HepG2 (cell line): Measurements from ENCODE around the gene ENO1. TPM values are rescaled to one million over a fixed set of nuclear protein-coding genes. Genes with fewer than 3 reads are reported as not detected.

Experiments used
- ATAC-seq: fragments of 200-7000 bp; cut with Tn5 transposase; 3 replicates; pipeline ENCODE4 v1.9.1; 2020; ENCODE audit warnings: mild to moderate bottlenecking, moderate library complexity
- BruUV-seq: library from RNA; stranded (reverse); fragments of 400-500 nt; replicated peaks from 2 replicates; lab custom pipeline; 2021; lab: Mats Ljungman, UMichigan
- CTCF ChIA-PET: fragments of 300-600 bp; formaldehyde crosslinking; extraction: SDS; loops from one replicate; lab custom pipeline; 2021; ENCODE audit warnings: low total read pairs, inconsistent platforms, low intra/inter-chr PET ratio; lab: Yijun Ruan, JAX
- POLR2A ChIA-PET: fragments of 350-600 bp; sonication (Branson Sonifier 250); formaldehyde crosslinking; loops from one replicate; lab custom pipeline; 2020; ENCODE audit warnings: antibody characterized with exemption, inconsistent platforms; lab: Yijun Ruan, JAX
- DNase-seq: peaks from one replicate; pipeline ENCODE4 v3.0.0-alpha.2; 2015; ENCODE audit warnings: low spot score
- FAIRE-seq: peaks from 3 replicates; lab custom pipeline; 2011; peaks lifted over from hg19 to GRCh38; lab: Jason Lieb, UNC
- H2AFZ ChIP-seq: one replicate; pipeline ENCODE4 v1.6.1; 2011; ENCODE audit warnings: low read length, inconsistent platforms
- H3K27ac ChIP-seq: fragments of 300-600 bp; 3 replicates; pipeline ENCODE4 v1.8.0; 2011; ENCODE audit warnings: mixed run types, mild to moderate bottlenecking, mixed read lengths, low read length, inconsistent platforms; ENCODE audit not compliant: insufficient read depth; ENCODE audit errors: extremely low read length
- H3K27me3 ChIP-seq, 2 experiments: fragments of 200-600 bp in 1 of 2; 2 replicates in 1 of 2; 3 replicates in 1 of 2; pipeline versions ENCODE4 v1.6.0 to v1.8.0; 2011; ENCODE audit warnings: low read length in 2 of 2, mild to moderate bottlenecking in 2 of 2, moderate library complexity in 2 of 2, inconsistent platforms in 1 of 2; ENCODE audit not compliant: insufficient read depth in 2 of 2, control insufficient read depth in 1 of 2
- H3K36me3 ChIP-seq, 2 experiments: fragments of 200-600 bp in 1 of 2; replicated peaks in 1 of 2; 2 replicates in 1 of 2; 3 replicates in 1 of 2; pipeline versions ENCODE4 v1.5.1 to v1.8.0; 2011; ENCODE audit warnings: low read length in 2 of 2, inconsistent platforms in 1 of 2; ENCODE audit not compliant: insufficient read depth in 2 of 2, control insufficient read depth in 1 of 2
- H3K4me1 ChIP-seq: 2 replicates; pipeline ENCODE4 v1.5.1; 2012; ENCODE audit warnings: low read length, inconsistent platforms; ENCODE audit not compliant: insufficient read depth
- H3K4me2 ChIP-seq: 2 replicates; pipeline ENCODE4 v1.6.0; 2011; ENCODE audit warnings: low read depth, low read length, inconsistent platforms
- H3K4me3 ChIP-seq, 3 experiments: fragments of 200-600 bp in 1 of 3; sonication (generic), shearing (Covaris generic) in 1 of 3; replicated peaks in 1 of 3; 2 replicates each; pipeline ENCODE4 v1.5.1; 2011 to 2016; ENCODE audit warnings: low read length in 3 of 3, inconsistent platforms in 2 of 3, low read depth in 2 of 3, mild to moderate bottlenecking in 2 of 3, control low read depth in 1 of 3, mixed read lengths in 1 of 3; ENCODE audit not compliant: insufficient read depth in 1 of 3
- H3K79me2 ChIP-seq: one replicate; pipeline ENCODE4 v1.6.1; 2011; ENCODE audit warnings: low read length, inconsistent platforms; ENCODE audit not compliant: insufficient read depth
- H3K9ac ChIP-seq: 2 replicates; pipeline ENCODE4 v1.6.0; 2011; ENCODE audit warnings: mild to moderate bottlenecking, low read depth, low read length, inconsistent platforms; ENCODE audit not compliant: insufficient read depth
- H3K9me3 ChIP-seq: 2 replicates; pipeline ENCODE4 v1.5.1; 2012; ENCODE audit warnings: mild to moderate bottlenecking, low read length
- H4K20me1 ChIP-seq: 2 replicates; pipeline ENCODE4 v1.6.0; 2011; ENCODE audit warnings: inconsistent platforms, mild to moderate bottlenecking, low read length, moderate library complexity; ENCODE audit not compliant: insufficient read depth
- KMT2B ChIP-seq: IDR thresholded peaks from 2 replicates; pipeline ENCODE4 v1.6.1; 2016; ENCODE audit warnings: missing genetic modification reagents, missing compliant biosample characterization
- RFXAP ChIP-seq: sonication (generic); formaldehyde crosslinking; IDR thresholded peaks from 2 replicates; pipeline ENCODE4 v1.4.0; 2020; ENCODE audit warnings: missing genetic modification reagents, borderline replicate concordance
- SP1 ChIP-seq, 2 experiments: fragments of 450-650 bp in 1 of 2; sonication (generic) in 1 of 2; formaldehyde crosslinking in 1 of 2; IDR thresholded peaks; 2 replicates each; pipeline versions ENCODE4 v1.4.0 to v1.6.1; 2016 to 2020; ENCODE audit warnings: missing genetic modification reagents in 1 of 2
- ZFP36L2 ChIP-seq: sonication (generic); formaldehyde crosslinking; IDR thresholded peaks from 2 replicates; pipeline ENCODE4 v1.4.0; 2020; ENCODE audit warnings: missing genetic modification reagents
- ZFYVE20 ChIP-seq: sonication (generic); formaldehyde crosslinking; IDR thresholded peaks from 2 replicates; pipeline ENCODE4 v1.8.0; 2023; ENCODE audit warnings: low read depth, mild to moderate bottlenecking, moderate library complexity, missing genetic modification reagents, borderline replicate concordance
- ZNF224 ChIP-seq: sonication (generic); formaldehyde crosslinking; IDR thresholded peaks from 2 replicates; pipeline ENCODE4 v1.5.0; 2020; ENCODE audit warnings: mild to moderate bottlenecking, missing genetic modification reagents
- ZNF362 ChIP-seq: sonication (generic); formaldehyde crosslinking; IDR thresholded peaks from 2 replicates; pipeline ENCODE4 v1.4.0; 2020; ENCODE audit warnings: missing genetic modification reagents, mild to moderate bottlenecking, borderline replicate concordance
- ZNF549 ChIP-seq: sonication (generic); formaldehyde crosslinking; IDR thresholded peaks from 2 replicates; pipeline ENCODE4 v1.5.0; 2020; ENCODE audit warnings: missing genetic modification reagents
- ZNF678 ChIP-seq: sonication (generic); formaldehyde crosslinking; IDR thresholded peaks from 2 replicates; pipeline ENCODE4 v1.4.0; 2020; ENCODE audit warnings: mild to moderate bottlenecking, missing genetic modification reagents
- ZSCAN30 ChIP-seq: sonication (generic); formaldehyde crosslinking; IDR thresholded peaks from 2 replicates; pipeline ENCODE4 v1.5.0; 2020; ENCODE audit warnings: mild to moderate bottlenecking, missing genetic modification reagents
- WGBS: methylation state at CpG from one replicate; pipeline ENCODE4 v1.1.6; 2017; ENCODE audit warnings: low lambda C conversion rate; 5-methylcytosine and 5-hydroxymethylcytosine counted together
- in situ Hi-C: cut with HindIII; loops from 2 replicates; pipeline ENCODE4 v1.10.0; 2017; ENCODE audit warnings: low pct_unique_long_range_greater_than_20kb; ENCODE audit not compliant: extremely low pct_ligation_motif_present
- intact Hi-C: fragments of 100-400 bp; cut with micrococcal nuclease; formaldehyde crosslinking; loops from one replicate; pipeline ENCODE4 v1.10.0; 2022; ENCODE audit not compliant: unreplicated experiment
- polyA plus RNA-seq, 8 experiments: library from polyadenylated mRNA; depleted of rRNA in 3 of 8; stranded (reverse) in 7 of 8; unstranded in 1 of 8; fragments of >200 nt; fragmentation: Illumina TruSeq in 4 of 8; extraction: Trizol in 4 of 8; gene quantifications; 2 replicates each; pipeline versions ENCODE4 v1.2.1 to v1.2.3, GENCODE V29; 2011 to 2016; ENCODE audit warnings: low read depth in 4 of 8, missing spikeins in 1 of 8, mixed read lengths in 1 of 8; ENCODE audit not compliant: insufficient read depth in 1 of 8
- total RNA-seq, 5 experiments: library from RNA; depleted of rRNA; stranded (reverse); fragments of >200 nt; fragmentation: Illumina TruSeq; extraction: Trizol; gene quantifications; 2 replicates each; pipeline ENCODE4 v1.2.3, GENCODE V29; 2016; ENCODE audit warnings: low read depth in 1 of 5
- TF ChIP-seq, protein P1 (sequence below): sonication (generic); formaldehyde crosslinking; IDR thresholded peaks from 2 replicates; pipeline ENCODE4 v1.9.0; 2021; ENCODE audit warnings: mild to moderate bottlenecking, missing genetic modification reagents
- TF ChIP-seq, protein P2 (sequence below): sonication (generic); formaldehyde crosslinking; IDR thresholded peaks from 2 replicates; pipeline ENCODE4 v1.4.0; 2020; ENCODE audit warnings: missing genetic modification reagents

The ENO1 gene
- total and polyA plus RNA-seq, 2 of the 13 experiments (the other 11 are each of a cell fraction or from before 2014, with no cell fraction given), result 1,559 to 3,103 TPM

DNA sequence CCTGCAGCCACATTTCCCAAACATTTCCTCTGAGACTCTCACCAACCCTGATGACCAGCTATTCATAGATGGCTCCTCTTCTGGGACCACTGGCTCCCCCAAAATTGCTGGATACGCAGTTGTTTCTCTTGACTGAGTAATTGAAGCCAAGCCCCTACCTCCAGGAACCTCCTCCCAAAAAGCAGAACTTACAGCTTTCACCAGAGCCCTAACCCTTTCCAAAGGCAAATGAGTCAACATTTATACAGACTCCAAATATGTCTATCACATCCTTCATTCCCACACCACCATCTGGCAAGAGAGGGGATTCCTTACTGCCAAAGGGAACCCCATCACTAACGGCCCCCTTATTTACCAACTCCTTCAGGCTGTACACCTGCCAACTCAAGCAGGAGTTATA is 46.9 kb upstream of the ENO1 start (continued):
- TF ChIP-seq ZNF362 (CRISPR knock-in tag), result no peak

GRCh38 chr1:8922962-8923361 is 44.5 kb upstream of the ENO1 start:
- intact Hi-C loops (no loop called here), in situ Hi-C loops (loop anchor here (5.0 kb wide), 1 partner anchor 64 kb away; no protein-coding TSS in a partner anchor)
- no TSS peak for BruUV-seq
- POLR2A ChIA-PET, result no interaction called here
- Histone ChIP-seq H3K9ac (no peak overlapping the region), H2AFZ (no peak overlapping the region), H3K79me2 (no peaks in the 10 kb centered on the region), H3K9me3 (no peaks in the 10 kb centered on the region), H3K27me3 (peaks cover 3 to 60% of the 10 kb centered on the region in 2 experiments; a peak in 4 of 5 replicates), H3K4me2 (no peak overlapping the region), H3K4me3 (no peak overlapping the region), H3K27ac (no peak overlapping the region), H3K36me3 (no peaks in the 10 kb centered on the region), H3K4me1 (peaks cover 18% of the 10 kb centered on the region), H4K20me1 (no peaks in the 10 kb centered on the region)
- FAIRE-seq (no peak), ATAC-seq (no peak), DNase-seq (no peak)
- CTCF ChIA-PET, result no interaction called here
- WGBS, result 43% methylated on average over 8 of the region's 9 CpGs
- TF ChIP-seq ZSCAN30 (CRISPR knock-in tag) (no peak), ZNF224 (CRISPR knock-in tag) (no peak), ZFYVE20 (no peak), SP1 (IDR thresholded peaks at IDR 0.05) (no peak), SP1 (CRISPR knock-in tag; IDR thresholded peaks at IDR 0.05) (no peak), RFXAP (CRISPR knock-in tag) (no peak), ZFP36L2 (CRISPR knock-in tag) (no peak), KMT2B (CRISPR knock-in tag) (no peak), ZNF549 (CRISPR knock-in tag) (no peak), ZNF678 (no peak)
- TF ChIP-seq, protein P1, sequence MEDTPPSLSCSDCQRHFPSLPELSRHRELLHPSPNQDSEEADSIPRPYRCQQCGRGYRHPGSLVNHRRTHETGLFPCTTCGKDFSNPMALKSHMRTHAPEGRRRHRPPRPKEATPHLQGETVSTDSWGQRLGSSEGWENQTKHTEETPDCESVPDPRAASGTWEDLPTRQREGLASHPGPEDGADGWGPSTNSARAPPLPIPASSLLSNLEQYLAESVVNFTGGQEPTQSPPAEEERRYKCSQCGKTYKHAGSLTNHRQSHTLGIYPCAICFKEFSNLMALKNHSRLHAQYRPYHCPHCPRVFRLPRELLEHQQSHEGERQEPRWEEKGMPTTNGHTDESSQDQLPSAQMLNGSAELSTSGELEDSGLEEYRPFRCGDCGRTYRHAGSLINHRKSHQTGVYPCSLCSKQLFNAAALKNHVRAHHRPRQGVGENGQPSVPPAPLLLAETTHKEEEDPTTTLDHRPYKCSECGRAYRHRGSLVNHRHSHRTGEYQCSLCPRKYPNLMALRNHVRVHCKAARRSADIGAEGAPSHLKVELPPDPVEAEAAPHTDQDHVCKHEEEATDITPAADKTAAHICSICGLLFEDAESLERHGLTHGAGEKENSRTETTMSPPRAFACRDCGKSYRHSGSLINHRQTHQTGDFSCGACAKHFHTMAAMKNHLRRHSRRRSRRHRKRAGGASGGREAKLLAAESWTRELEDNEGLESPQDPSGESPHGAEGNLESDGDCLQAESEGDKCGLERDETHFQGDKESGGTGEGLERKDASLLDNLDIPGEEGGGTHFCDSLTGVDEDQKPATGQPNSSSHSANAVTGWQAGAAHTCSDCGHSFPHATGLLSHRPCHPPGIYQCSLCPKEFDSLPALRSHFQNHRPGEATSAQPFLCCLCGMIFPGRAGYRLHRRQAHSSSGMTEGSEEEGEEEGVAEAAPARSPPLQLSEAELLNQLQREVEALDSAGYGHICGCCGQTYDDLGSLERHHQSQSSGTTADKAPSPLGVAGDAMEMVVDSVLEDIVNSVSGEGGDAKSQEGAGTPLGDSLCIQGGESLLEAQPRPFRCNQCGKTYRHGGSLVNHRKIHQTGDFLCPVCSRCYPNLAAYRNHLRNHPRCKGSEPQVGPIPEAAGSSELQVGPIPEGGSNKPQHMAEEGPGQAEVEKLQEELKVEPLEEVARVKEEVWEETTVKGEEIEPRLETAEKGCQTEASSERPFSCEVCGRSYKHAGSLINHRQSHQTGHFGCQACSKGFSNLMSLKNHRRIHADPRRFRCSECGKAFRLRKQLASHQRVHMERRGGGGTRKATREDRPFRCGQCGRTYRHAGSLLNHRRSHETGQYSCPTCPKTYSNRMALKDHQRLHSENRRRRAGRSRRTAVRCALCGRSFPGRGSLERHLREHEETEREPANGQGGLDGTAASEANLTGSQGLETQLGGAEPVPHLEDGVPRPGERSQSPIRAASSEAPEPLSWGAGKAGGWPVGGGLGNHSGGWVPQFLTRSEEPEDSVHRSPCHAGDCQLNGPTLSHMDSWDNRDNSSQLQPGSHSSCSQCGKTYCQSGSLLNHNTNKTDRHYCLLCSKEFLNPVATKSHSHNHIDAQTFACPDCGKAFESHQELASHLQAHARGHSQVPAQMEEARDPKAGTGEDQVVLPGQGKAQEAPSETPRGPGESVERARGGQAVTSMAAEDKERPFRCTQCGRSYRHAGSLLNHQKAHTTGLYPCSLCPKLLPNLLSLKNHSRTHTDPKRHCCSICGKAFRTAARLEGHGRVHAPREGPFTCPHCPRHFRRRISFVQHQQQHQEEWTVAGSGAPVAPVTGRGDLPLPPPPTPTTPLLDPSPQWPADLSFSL (CRISPR knock-in tag), result no peak
- TF ChIP-seq, protein P2, sequence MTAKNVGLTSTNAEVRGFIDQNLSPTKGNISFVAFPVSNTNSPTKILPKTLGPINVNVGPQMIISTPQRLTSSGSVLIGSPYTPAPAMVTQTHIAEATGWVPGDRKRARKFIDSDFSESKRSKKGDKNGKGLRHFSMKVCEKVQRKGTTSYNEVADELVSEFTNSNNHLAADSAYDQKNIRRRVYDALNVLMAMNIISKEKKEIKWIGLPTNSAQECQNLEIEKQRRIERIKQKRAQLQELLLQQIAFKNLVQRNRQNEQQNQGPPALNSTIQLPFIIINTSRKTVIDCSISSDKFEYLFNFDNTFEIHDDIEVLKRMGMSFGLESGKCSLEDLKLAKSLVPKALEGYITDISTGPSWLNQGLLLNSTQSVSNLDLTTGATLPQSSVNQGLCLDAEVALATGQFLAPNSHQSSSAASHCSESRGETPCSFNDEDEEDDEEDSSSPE (CRISPR knock-in tag), result no peak
